GM18909 (cell line): ENCODE data around the gene CCDC201.
"Not testable (repeated sequence)": the region's sequence is repeated elsewhere in the genome, so short reads cannot be mapped to it uniquely, and the experiment has no call there.

Source experiments
- ATAC-seq: cut with Tn5 transposase; IDR thresholded peaks from one replicate; pipeline ENCODE4 v1.9.1; 2021; ENCODE audit warnings: mild to moderate bottlenecking; ENCODE audit not compliant: unreplicated experiment, poor library complexity

CCDC201 gene

GRCh38 chr7:45878457-45879144, 5.7 kb upstream of the CCDC201 start:
- no peak for ATAC-seq

GRCh38 chr7:45876519-45876918, 3.6 kb upstream of the CCDC201 start:
- ATAC-seq, result no peak

GRCh38 chr7:45874408-45875131, 1.7 kb upstream of the CCDC201 start:
- ATAC-seq, result no peak

- ATAC-seq, result no peak
Measured at GRCh38 chr7:45873355-45873754, 473 bp upstream of the CCDC201 start.

- no peak for ATAC-seq
Measured at GRCh38 chr7:45872116-45873034, 507 bp downstream of the CCDC201 start.

GRCh38 chr7:45869426-45869825, 3.5 kb downstream of the CCDC201 start:
- no peak for ATAC-seq

GRCh38 chr7:45867471-45867870, 5.4 kb downstream of the CCDC201 start:
- ATAC-seq, result no peak

- ATAC-seq, result no peak
Measured at GRCh38 chr7:45865594-45866410, 7.1 kb downstream of the CCDC201 start.

- ATAC-seq, result no peak
Measured at GRCh38 chr7:45863715-45864114, 9.2 kb downstream of the CCDC201 start.

- not testable (repeated sequence) for ATAC-seq
Measured at GRCh38 chr7:45856888-45857287, 16.0 kb downstream of the CCDC201 start.

GRCh38 chr7:45855680-45856079, 17.2 kb downstream of the CCDC201 start:
- not testable (repeated sequence) for ATAC-seq

- not testable (repeated sequence) for ATAC-seq
Measured at GRCh38 chr7:45853491-45853890, 19.4 kb downstream of the CCDC201 start.

- not testable (repeated sequence) for ATAC-seq
Measured at GRCh38 chr7:45852984-45853383, 19.9 kb downstream of the CCDC201 start.

- not testable (repeated sequence) for ATAC-seq
Measured at GRCh38 chr7:45848734-45849133, 24.1 kb downstream of the CCDC201 start.

- not testable (repeated sequence) for ATAC-seq
Measured at GRCh38 chr7:45846536-45846935, 26.3 kb downstream of the CCDC201 start.

GRCh38 chr7:45841926-45842717, 30.8 kb downstream of the CCDC201 start:
- not testable (repeated sequence) for ATAC-seq

GRCh38 chr7:45838852-45839251, 34.0 kb downstream of the CCDC201 start:
- not testable (repeated sequence) for ATAC-seq

GRCh38 chr7:45832433-45833177, 40.3 kb downstream of the CCDC201 start:
- not testable (repeated sequence) for ATAC-seq
